ENCODE results near the gene MCC. TPM values are rescaled to one million over a fixed set of nuclear protein-coding genes. Genes with fewer than 3 reads are reported as not detected.

Gene MCC
- total RNA-seq, 2 donors from 2014 or later: 7.5 to 9.9 TPM

DNA sequence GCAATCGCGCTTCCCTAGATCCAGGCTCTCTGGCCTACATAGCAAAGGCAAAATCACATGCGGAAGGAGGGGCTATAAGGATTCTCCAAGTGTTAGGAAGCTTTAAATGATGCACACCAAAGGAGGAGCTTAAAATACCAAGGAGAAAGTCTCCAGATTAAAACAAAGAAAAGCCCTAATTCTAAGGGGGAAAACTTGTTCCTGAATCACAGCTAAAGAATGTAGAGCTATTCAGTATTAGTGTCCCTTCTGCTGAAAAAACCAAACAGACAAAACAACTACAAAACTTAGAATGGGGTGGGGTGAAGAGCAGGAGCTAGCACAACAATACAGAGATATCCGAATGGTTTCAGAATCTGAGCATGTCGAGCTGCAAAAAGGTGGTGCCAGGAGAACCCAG, 297.9 kb downstream of the MCC start:
- DNase-seq (no peak), ATAC-seq (no peak)
- intact Hi-C loops (cut with DNase I): no loop called here
- H3K36me3 ChIP-seq (replicated peaks in 1 of 2; ENCODE audit: insufficient read depth in 1 of 2, low read depth in 2 of 2): no peaks in the 10 kb centered on the region
- H3K27me3 ChIP-seq: no peaks in the 10 kb centered on the region
- TF ChIP-seq POLR2A (IDR thresholded peaks at IDR 0.05): no peak
- TF ChIP-seq, protein P1, sequence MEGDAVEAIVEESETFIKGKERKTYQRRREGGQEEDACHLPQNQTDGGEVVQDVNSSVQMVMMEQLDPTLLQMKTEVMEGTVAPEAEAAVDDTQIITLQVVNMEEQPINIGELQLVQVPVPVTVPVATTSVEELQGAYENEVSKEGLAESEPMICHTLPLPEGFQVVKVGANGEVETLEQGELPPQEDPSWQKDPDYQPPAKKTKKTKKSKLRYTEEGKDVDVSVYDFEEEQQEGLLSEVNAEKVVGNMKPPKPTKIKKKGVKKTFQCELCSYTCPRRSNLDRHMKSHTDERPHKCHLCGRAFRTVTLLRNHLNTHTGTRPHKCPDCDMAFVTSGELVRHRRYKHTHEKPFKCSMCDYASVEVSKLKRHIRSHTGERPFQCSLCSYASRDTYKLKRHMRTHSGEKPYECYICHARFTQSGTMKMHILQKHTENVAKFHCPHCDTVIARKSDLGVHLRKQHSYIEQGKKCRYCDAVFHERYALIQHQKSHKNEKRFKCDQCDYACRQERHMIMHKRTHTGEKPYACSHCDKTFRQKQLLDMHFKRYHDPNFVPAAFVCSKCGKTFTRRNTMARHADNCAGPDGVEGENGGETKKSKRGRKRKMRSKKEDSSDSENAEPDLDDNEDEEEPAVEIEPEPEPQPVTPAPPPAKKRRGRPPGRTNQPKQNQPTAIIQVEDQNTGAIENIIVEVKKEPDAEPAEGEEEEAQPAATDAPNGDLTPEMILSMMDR (IDR thresholded peaks at IDR 0.05): no peak
- no peaks in the 10 kb centered on the region for H3K9me3 ChIP-seq
- 89 to 93% methylated on average over 5 of the region's 5 CpGs for WGBS, 2 donors
- H3K4me1 ChIP-seq: no peaks in the 10 kb centered on the region
- H3K27ac ChIP-seq: no peak overlapping the region
- no peak overlapping the region for H3K4me3 ChIP-seq

DNA sequence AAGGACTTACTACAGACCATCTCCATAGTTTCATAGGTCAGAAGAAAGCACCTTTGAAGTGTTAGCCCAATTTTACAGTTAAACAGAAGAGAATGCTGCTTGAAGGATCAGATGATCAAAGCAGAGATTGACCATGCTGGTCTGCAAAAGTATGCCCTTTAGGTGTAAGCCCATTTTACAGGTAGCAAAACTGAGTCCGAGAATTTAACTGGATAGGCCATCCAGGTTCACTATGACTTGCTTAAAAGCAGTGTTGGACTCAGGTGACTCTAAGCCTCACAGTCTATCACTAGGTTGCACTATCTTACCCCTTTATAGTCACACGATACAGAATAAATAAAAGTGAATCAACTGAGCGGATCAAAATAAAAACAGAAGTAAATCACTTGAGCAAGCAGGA, 299.0 kb downstream of the MCC start:
- DNase-seq (no peak), ATAC-seq (no peak)
- intact Hi-C loops (cut with DNase I): no loop called here
- TF ChIP-seq POLR2A (IDR thresholded peaks at IDR 0.05): no peak
- TF ChIP-seq, protein P1 (IDR thresholded peaks at IDR 0.05): no peak
- H3K4me3 ChIP-seq: no peak overlapping the region
- H3K4me1 ChIP-seq: no peaks in the 10 kb centered on the region
- no peaks in the 10 kb centered on the region for H3K9me3 ChIP-seq
- no peak overlapping the region for H3K27ac ChIP-seq
- 81 to 92% methylated on average over 3 of the region's 3 CpGs for WGBS, 2 donors
- no peaks in the 10 kb centered on the region for H3K27me3 ChIP-seq
- H3K36me3 ChIP-seq (replicated peaks in 1 of 2; ENCODE audit: insufficient read depth in 1 of 2, low read depth in 2 of 2): no peaks in the 10 kb centered on the region

DNA sequence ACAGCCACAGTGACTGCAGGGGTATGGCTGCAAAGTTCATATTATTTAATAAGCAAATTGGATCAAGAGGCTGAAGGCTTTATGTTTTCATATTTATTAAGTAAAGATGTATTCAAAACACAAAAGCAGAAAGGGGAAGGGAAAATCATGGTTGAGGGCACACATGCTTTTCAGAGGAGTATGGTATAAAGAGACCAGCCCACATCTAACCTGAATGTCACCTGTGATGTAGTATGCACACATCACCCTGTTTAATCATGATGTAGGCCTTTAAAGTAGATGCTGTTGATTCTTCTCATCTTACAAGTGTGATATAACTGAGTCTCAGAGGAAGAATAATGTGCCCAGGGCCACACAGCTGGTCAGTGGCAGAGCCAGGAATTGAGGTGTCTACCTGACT, 299.8 kb downstream of the MCC start:
- no peak overlapping the region for H3K4me3 ChIP-seq
- ATAC-seq (no peak), DNase-seq (no peak)
- no peaks in the 10 kb centered on the region for H3K4me1 ChIP-seq
- TF ChIP-seq POLR2A (IDR thresholded peaks at IDR 0.05): no peak
- TF ChIP-seq, protein P1 (IDR thresholded peaks at IDR 0.05): no peak
- intact Hi-C loops (cut with DNase I): no loop called here
- H3K27me3 ChIP-seq: no peaks in the 10 kb centered on the region
- no peaks in the 10 kb centered on the region for H3K36me3 ChIP-seq (replicated peaks in 1 of 2; ENCODE audit: insufficient read depth in 1 of 2, low read depth in 2 of 2)
- H3K27ac ChIP-seq: no peak overlapping the region
- H3K9me3 ChIP-seq: no peaks in the 10 kb centered on the region

DNA sequence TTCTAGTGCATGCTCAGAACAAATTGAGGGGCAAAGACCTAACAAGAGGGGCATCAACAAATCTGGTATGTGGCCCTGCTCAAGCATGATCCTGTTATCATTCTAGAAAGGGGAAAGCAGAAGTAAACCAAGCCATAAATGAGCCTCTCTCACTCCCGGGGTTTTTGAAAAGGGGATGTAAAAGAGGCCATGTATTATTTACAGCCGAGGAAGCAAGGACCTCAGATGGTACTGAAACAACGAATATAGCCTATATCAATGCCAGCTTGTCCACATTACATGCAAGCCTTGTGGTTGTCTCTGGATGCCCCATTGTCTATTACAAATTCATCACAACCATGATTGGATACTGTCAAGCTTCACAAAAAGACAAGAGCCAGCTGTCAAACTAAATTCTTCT, 300.3 kb downstream of the MCC start:
- Histone ChIP-seq H3K36me3 (replicated peaks in 1 of 2; ENCODE audit: insufficient read depth in 1 of 2, low read depth in 2 of 2) (no peaks in the 10 kb centered on the region), H3K27me3 (no peaks in the 10 kb centered on the region), H3K9me3 (no peaks in the 10 kb centered on the region), H3K4me3 (no peak overlapping the region), H3K4me1 (no peaks in the 10 kb centered on the region), H3K27ac (no peak overlapping the region)
- 69 to 75% methylated on average over 3 of the region's 3 CpGs for WGBS, 2 donors
- no peak for TF ChIP-seq POLR2A (IDR thresholded peaks at IDR 0.05)
- TF ChIP-seq, protein P1 (IDR thresholded peaks at IDR 0.05): no peak
- ATAC-seq (no peak), DNase-seq (no peak)
- intact Hi-C loops (cut with DNase I): no loop called here

DNA sequence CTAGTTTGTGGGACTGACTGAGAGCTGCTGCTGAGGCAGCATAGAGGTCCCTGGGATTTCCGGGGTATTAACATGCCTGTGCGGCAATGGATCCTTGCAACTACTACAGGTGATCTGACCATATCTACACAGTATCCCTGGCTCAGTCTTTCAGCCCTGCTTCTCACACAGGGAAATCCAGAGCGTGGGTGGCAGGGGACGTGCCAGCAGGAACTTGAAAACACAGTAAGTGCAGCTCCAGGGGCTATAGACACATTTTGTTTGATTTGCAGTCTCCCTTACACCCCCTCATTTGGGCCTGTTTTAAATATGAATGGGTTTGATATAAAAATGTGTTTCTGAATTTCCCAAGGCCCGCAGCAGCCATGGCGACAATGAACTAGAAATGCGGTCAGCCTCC, 302.2 kb downstream of the MCC start:
- intact Hi-C loops (cut with DNase I): no loop called here
- no peaks in the 10 kb centered on the region for H3K36me3 ChIP-seq (replicated peaks in 1 of 2; ENCODE audit: insufficient read depth in 1 of 2, low read depth in 2 of 2)
- ATAC-seq (no peak), DNase-seq (no peak)
- no peak overlapping the region for H3K27ac ChIP-seq
- TF ChIP-seq POLR2A (IDR thresholded peaks at IDR 0.05): no peak
- TF ChIP-seq, protein P1 (IDR thresholded peaks at IDR 0.05): no peak
- H3K4me3 ChIP-seq: no peak overlapping the region
- no peaks in the 10 kb centered on the region for H3K9me3 ChIP-seq
- 92 to 94% methylated on average over 7 of the region's 7 CpGs for WGBS, 2 donors
- no peaks in the 10 kb centered on the region for H3K27me3 ChIP-seq
- H3K4me1 ChIP-seq: no peaks in the 10 kb centered on the region
